Ammon's horn (tissue), 1 donor: ENCODE results near the gene DLX1.
"Not testable (repeated sequence)": the region's sequence is repeated elsewhere in the genome, so short reads cannot be mapped to it uniquely, and the experiment has no call there.

ENCODE experiments used
- DNase-seq: peaks from one replicate; pipeline ENCODE4 v3.0.0-alpha.2; 2016; ENCODE audit warnings: low spot score

Gene DLX1

GRCh38 chr2:172085460-172086159, at the start of gene DLX1:
DLX1 (plus strand) TSS chr2:172085507; CDS start chr2:172085678, 171 bp downstream.
- no peak for DNase-seq

- no peak for DNase-seq
Observed at GRCh38 chr2:172038121-172038520, 47.2 kb upstream of the DLX1 start.

GRCh38 chr2:172038604-172039003, 46.7 kb upstream of the DLX1 start:
- no peak for DNase-seq

- no peak for DNase-seq
Observed at GRCh38 chr2:172039011-172039704, 46.1 kb upstream of the DLX1 start.

- no peak for DNase-seq
Observed at GRCh38 chr2:172040311-172040710, 45.0 kb upstream of the DLX1 start.

- no peak for DNase-seq
Observed at GRCh38 chr2:172046080-172046678, 39.1 kb upstream of the DLX1 start.

- no peak for DNase-seq
Observed at GRCh38 chr2:172046866-172047565, 38.3 kb upstream of the DLX1 start.

- no peak for DNase-seq
Observed at GRCh38 chr2:172047566-172048507, 37.5 kb upstream of the DLX1 start.

GRCh38 chr2:172048508-172049503, 36.5 kb upstream of the DLX1 start:
- DNase-seq = no peak

GRCh38 chr2:172049567-172050120, 35.7 kb upstream of the DLX1 start:
- DNase-seq = no peak

GRCh38 chr2:172050479-172051125, 34.7 kb upstream of the DLX1 start:
- DNase-seq = no peak

- no peak for DNase-seq
Observed at GRCh38 chr2:172052000-172052983, 33.0 kb upstream of the DLX1 start.

GRCh38 chr2:172053486-172053885, 31.8 kb upstream of the DLX1 start:
- no peak for DNase-seq

- DNase-seq = no peak
Observed at GRCh38 chr2:172056293-172056692, 29.0 kb upstream of the DLX1 start.

- no peak for DNase-seq
Observed at GRCh38 chr2:172058660-172059059, 26.6 kb upstream of the DLX1 start.

GRCh38 chr2:172060118-172060517, 25.2 kb upstream of the DLX1 start:
- DNase-seq = not testable (repeated sequence)

GRCh38 chr2:172062402-172063004, 22.8 kb upstream of the DLX1 start:
- no peak for DNase-seq

- no peak for DNase-seq
Observed at GRCh38 chr2:172063446-172063845, 21.9 kb upstream of the DLX1 start.
